Vagina (tissue), 2 donors: ENCODE results near the gene PADI3. TPM values are rescaled to one million over a fixed set of nuclear protein-coding genes. Genes with fewer than 3 reads are reported as not detected.

ENCODE experiments used
- DNase-seq, 2 donors: peaks; one replicate each; pipeline ENCODE4 v3.0.0-alpha.2; 2017; ENCODE audit errors: extremely low spot score in 2 of 2
- H3K27ac ChIP-seq: fragments of 200-600 bp; sonication (generic); one replicate; pipeline ENCODE4 v1.5.1; 2019
- H3K27me3 ChIP-seq: fragments of 200-600 bp; sonication (generic); one replicate; pipeline ENCODE4 v1.5.1; 2019
- H3K36me3 ChIP-seq, 2 donors: fragments of 200-600 bp; sonication (generic); one replicate each; pipeline ENCODE4 v1.5.1; 2017 to 2019
- H3K4me1 ChIP-seq: fragments of 200-600 bp; sonication (generic); one replicate; pipeline ENCODE4 v1.5.1; 2019
- H3K4me3 ChIP-seq, 2 donors: fragments of 200-600 bp; sonication (generic); 1 replicate in 1 of 2; 2 replicates in 1 of 2; pipeline ENCODE4 v1.5.1; 2016 to 2019
- H3K9me3 ChIP-seq: fragments of 200-600 bp; sonication (generic); one replicate; pipeline ENCODE4 v1.5.1; 2019
- POLR2A ChIP-seq, 2 donors: fragments of 450-650 bp; IDR thresholded peaks; one replicate each; pipeline ENCODE4 v1.6.1; 2017; ENCODE audit warnings: antibody characterized with exemption in 2 of 2, mild to moderate bottlenecking in 2 of 2, moderate library complexity in 2 of 2
- POLR2AphosphoS5 ChIP-seq, 2 donors: sonication (generic); formaldehyde crosslinking; IDR thresholded peaks; one replicate each; pipeline ENCODE4 v1.9.0; 2017; ENCODE audit warnings: antibody characterized with exemption in 2 of 2, mild to moderate bottlenecking in 2 of 2, low read depth in 1 of 2; ENCODE audit not compliant: insufficient read depth in 1 of 2
- intact Hi-C: fragments of 100-400 bp; cut with DNase I; formaldehyde crosslinking; loops from one replicate; pipeline ENCODE4 v1.15.1; 2023
- total RNA-seq: library from RNA; depleted of rRNA; stranded (reverse); fragments of >200 nt; gene quantifications from one replicate; pipeline ENCODE4 v1.2.3, GENCODE V29; 2016
- TF ChIP-seq, protein P1 (sequence below), 3 experiments: fragments of 450-650 bp in 2 of 3; fragments of 200-600 bp in 1 of 3; sonication (generic) in 1 of 3; IDR thresholded peaks; one replicate each; pipeline ENCODE4 v1.5.1; 2017 to 2019; ENCODE audit warnings: antibody characterized with exemption in 3 of 3, mild to moderate bottlenecking in 2 of 3, moderate library complexity in 2 of 3

The PADI3 gene
- total RNA-seq, 1 donor from 2014 or later = 7.1 TPM

DNA sequence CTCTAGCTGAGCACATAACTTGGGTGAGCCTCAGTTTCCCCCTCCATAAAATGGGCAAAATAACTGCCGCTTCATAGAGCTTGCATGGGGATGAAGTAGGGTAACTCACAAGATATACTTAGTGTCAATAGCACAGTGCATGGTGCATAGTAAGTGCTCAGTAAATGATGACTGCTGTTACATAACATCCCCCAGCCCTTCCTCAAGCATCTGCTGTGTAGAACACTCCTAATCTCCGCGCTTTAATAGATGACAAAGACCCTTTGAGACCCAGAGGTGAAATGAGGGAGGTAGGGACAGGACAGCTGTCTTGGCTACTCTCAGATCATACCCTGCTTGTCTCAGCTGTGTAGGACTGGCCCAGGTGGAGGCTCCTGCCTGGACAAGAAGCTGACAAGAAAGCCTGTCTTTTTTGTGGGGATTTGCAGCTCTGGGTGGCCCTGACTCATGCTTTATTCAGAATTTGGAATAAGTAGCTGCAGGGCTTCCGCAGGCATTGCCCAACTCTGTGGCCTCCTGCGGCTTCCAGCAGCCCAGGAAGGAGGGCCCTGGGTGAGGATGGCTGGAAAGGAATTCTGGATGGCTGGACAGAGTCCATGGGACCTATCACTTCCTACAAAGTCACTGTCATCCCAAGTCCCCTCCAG lies 38.4 kb downstream of the PADI3 start:
- intact Hi-C loops = no loop called here
- Histone ChIP-seq H3K36me3 (no peaks in the 10 kb centered on the region), H3K9me3 (no peaks in the 10 kb centered on the region), H3K27me3 (no peaks in the 10 kb centered on the region), H3K4me3 (no peak overlapping the region), H3K27ac (no peak overlapping the region), H3K4me1 (peaks cover 5% of the 10 kb centered on the region)
- TF ChIP-seq POLR2A (IDR thresholded peaks at IDR 0.05) (no peak), POLR2AphosphoS5 (IDR thresholded peaks at IDR 0.05; ENCODE audit: insufficient read depth in 1 of 2, low read depth in 1 of 2) (peak in 1 of 2 donors; percentile 17)
- no peak for DNase-seq

DNA sequence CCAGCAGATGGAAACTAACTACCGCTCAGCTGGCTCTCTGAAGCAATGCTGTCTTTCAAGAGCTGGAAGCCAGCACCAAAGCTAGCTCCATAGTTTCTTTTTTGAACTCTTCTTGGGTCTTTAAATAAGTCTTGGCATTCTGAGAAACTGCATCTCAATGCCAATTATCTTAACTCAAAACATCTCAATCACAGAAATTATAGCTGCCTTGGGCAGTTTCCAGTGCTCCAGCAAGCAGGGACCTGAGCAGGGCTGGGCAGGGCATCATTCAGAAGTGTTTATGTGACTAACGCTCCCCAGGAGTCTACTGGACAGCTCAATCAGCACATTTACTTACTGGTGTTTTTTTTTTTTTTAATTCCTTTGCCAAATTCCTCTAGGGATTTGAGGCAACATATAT lies 40.8 kb downstream of the PADI3 start:
- no peak for DNase-seq
- Histone ChIP-seq H3K27ac (no peak overlapping the region), H3K36me3 (no peaks in the 10 kb centered on the region), H3K4me3 (no peak overlapping the region), H3K4me1 (peaks cover 5% of the 10 kb centered on the region), H3K9me3 (no peaks in the 10 kb centered on the region), H3K27me3 (no peaks in the 10 kb centered on the region)
- no peak for TF ChIP-seq POLR2A (IDR thresholded peaks at IDR 0.05)
- TF ChIP-seq, protein P1, sequence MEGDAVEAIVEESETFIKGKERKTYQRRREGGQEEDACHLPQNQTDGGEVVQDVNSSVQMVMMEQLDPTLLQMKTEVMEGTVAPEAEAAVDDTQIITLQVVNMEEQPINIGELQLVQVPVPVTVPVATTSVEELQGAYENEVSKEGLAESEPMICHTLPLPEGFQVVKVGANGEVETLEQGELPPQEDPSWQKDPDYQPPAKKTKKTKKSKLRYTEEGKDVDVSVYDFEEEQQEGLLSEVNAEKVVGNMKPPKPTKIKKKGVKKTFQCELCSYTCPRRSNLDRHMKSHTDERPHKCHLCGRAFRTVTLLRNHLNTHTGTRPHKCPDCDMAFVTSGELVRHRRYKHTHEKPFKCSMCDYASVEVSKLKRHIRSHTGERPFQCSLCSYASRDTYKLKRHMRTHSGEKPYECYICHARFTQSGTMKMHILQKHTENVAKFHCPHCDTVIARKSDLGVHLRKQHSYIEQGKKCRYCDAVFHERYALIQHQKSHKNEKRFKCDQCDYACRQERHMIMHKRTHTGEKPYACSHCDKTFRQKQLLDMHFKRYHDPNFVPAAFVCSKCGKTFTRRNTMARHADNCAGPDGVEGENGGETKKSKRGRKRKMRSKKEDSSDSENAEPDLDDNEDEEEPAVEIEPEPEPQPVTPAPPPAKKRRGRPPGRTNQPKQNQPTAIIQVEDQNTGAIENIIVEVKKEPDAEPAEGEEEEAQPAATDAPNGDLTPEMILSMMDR (IDR thresholded peaks at IDR 0.05) = no peak
- no peak for TF ChIP-seq POLR2AphosphoS5 (IDR thresholded peaks at IDR 0.05; ENCODE audit: insufficient read depth in 1 of 2, low read depth in 1 of 2)
- intact Hi-C loops = no loop called here

DNA sequence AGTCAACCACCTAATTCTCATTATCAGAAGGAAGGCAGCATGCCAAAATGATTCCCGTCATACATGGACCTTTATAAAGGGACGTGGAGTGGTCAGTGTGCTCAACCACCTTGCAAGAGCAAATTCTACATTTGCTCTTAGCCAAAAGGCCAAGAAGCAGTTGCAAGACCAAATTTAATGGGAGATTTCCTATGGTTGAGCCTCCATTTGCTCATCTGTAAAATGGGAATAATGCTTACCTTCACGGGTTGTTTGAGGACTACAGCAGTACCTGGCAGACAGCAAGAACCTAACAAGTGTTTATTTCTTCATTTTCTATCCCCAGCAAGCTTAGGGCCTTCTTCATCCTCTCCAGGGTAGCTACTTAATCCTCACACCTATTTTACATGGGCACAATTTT lies 41.7 kb downstream of the PADI3 start:
- Histone ChIP-seq H3K36me3 (no peaks in the 10 kb centered on the region), H3K4me1 (peaks cover 5% of the 10 kb centered on the region), H3K9me3 (no peaks in the 10 kb centered on the region), H3K27ac (no peak overlapping the region), H3K27me3 (no peaks in the 10 kb centered on the region), H3K4me3 (no peak overlapping the region)
- intact Hi-C loops = no loop called here
- DNase-seq = no peak
- TF ChIP-seq, protein P1 (IDR thresholded peaks at IDR 0.05) = no peak
- TF ChIP-seq POLR2A (IDR thresholded peaks at IDR 0.05) (no peak), POLR2AphosphoS5 (IDR thresholded peaks at IDR 0.05; ENCODE audit: insufficient read depth in 1 of 2, low read depth in 1 of 2) (no peak)

DNA sequence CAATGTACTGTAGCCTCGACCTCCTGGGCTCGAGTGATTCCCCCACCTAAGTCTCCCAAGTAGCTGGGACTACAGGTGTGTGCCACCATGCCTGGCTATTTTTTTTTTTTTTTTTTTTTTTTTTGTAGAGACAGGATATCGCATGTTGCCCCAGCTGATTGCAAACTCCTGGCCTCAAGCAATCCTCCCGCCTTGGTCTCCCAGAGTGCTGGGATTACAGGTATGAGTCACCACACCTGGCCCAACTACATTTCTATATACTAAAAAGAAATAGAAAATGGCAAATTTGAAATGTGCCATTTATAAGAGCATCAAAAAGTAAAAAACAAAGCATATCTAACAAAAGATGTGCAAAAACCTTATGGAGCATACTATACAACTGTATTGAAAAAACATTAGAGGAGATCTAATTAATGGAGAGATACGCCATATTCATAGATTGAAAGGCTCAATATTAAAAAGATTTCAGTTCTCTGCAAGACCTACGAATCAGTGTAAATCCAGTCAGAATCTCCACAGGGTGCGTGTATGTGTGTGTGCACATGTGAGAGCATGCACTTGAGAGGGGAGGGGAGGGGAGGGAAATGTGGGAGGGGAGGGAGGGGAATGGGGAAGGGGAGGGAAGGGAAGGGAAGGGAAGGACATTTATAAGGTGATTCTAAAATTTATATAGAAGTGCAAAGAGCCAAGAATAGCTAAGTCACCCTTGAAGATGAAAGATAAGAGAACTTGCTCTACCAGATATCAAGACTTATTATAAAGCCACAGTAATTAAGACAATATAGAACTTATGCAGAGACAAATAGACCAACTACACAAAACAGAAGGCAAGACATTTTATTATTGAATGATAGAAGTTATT lies 43.6 kb downstream of the PADI3 start:
- no peak for DNase-seq
- no peak overlapping the region for H3K4me3 ChIP-seq

DNA sequence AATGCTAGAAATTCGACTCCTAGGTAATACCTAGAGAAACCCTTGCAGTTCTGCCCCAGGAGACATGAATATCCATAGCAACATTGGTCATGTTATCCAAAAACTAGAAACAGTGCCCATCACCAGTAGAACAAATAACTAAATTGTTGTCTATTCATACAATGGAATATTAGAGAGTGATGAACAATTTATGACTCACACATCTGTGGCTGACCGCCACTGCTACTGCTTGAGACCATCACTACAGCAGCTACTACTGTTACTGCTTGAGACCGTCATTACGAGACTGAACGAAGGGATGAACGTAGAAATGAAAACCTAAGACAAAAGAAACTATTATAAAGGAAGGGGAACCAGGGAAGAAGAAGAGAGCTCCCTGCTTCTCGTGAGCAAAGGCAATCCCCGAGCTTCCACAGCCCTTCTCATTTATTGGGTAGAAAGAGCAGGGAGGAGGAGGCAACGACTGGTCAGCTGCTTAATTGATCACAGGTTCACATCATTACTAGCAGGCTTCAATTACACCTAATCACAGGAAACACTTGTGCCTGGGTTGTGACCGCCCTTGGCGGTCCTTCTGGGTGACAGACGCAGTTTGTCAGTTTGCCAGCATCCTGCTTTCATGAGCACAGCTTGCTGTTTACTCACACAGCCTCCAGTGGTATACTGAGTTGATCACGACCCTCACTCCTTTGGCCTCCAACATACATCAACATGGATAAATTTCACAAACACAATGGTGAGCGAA lies 45.0 kb downstream of the PADI3 start:
- intact Hi-C loops = no loop called here
- Histone ChIP-seq H3K27ac (no peak overlapping the region), H3K4me3 (no peak overlapping the region), H3K27me3 (no peaks in the 10 kb centered on the region), H3K36me3 (no peaks in the 10 kb centered on the region), H3K9me3 (no peaks in the 10 kb centered on the region), H3K4me1 (peaks cover 5% of the 10 kb centered on the region)
- no peak for DNase-seq
- TF ChIP-seq POLR2AphosphoS5 (IDR thresholded peaks at IDR 0.05; ENCODE audit: insufficient read depth in 1 of 2, low read depth in 1 of 2) = no peak
- no peak for TF ChIP-seq POLR2A (IDR thresholded peaks at IDR 0.05)
- TF ChIP-seq, protein P1 (IDR thresholded peaks at IDR 0.05) = no peak

More for the DNA sequence above, 43.6 kb downstream of the PADI3 start:
- Histone ChIP-seq H3K9me3 (no peaks in the 10 kb centered on the region), H3K27me3 (no peaks in the 10 kb centered on the region), H3K4me1 (peaks cover 5% of the 10 kb centered on the region), H3K27ac (no peak overlapping the region), H3K36me3 (no peaks in the 10 kb centered on the region)
- TF ChIP-seq, protein P1 (IDR thresholded peaks at IDR 0.05) = no peak
- no peak for TF ChIP-seq POLR2AphosphoS5 (IDR thresholded peaks at IDR 0.05; ENCODE audit: insufficient read depth in 1 of 2, low read depth in 1 of 2)
- TF ChIP-seq POLR2A (IDR thresholded peaks at IDR 0.05) = no peak
- intact Hi-C loops = no loop called here
